Tibial artery (tissue), 4 donors: Measurements from ENCODE around the gene SCYL1.

ENCODE experiments used
- DNase-seq, 2 donors: peaks; one replicate each; pipeline ENCODE4 v3.0.0-alpha.2; 2019
- H3K27ac ChIP-seq, 2 donors: fragments of 200-600 bp; sonication (generic) in 1 of 2; 1 replicate in 1 of 2; 2 replicates in 1 of 2; pipeline ENCODE4 v1.5.1; 2018 to 2019; ENCODE audit warnings: mild to moderate bottlenecking in 1 of 2
- H3K27me3 ChIP-seq, 2 donors: fragments of 200-600 bp; sonication (generic) in 1 of 2; one replicate each; pipeline versions ENCODE4 v1.5.1 to v1.6.0; 2016 to 2019
- H3K36me3 ChIP-seq, 3 donors: fragments of 200-600 bp; sonication (generic) in 2 of 3; one replicate each; pipeline ENCODE4 v1.5.1; 2016 to 2019; ENCODE audit warnings: mild to moderate bottlenecking in 2 of 3
- H3K4me1 ChIP-seq, 4 donors: fragments of 200-600 bp; sonication (generic) in 2 of 4; 1 replicate in 3 of 4; 2 replicates in 1 of 4; pipeline ENCODE4 v1.5.1; 2016 to 2019
- H3K4me3 ChIP-seq, 2 donors: fragments of 200-600 bp; sonication (generic) in 1 of 2; 1 replicate in 1 of 2; 2 replicates in 1 of 2; pipeline ENCODE4 v1.5.1; 2018 to 2019; ENCODE audit warnings: mild to moderate bottlenecking in 2 of 2
- H3K9me3 ChIP-seq, 3 donors: fragments of 200-600 bp; sonication (generic) in 1 of 3; one replicate each; pipeline ENCODE4 v1.5.1; 2016 to 2019
- intact Hi-C: fragments of 100-400 bp; cut with DNase I; formaldehyde crosslinking; loops from one replicate; pipeline ENCODE4 v1.15.0; 2023; ENCODE audit warnings: low total_unique reads
- TF ChIP-seq, protein P1 (sequence below), 2 experiments: fragments of 200-600 bp in 1 of 2; fragments of 450-650 bp in 1 of 2; IDR thresholded peaks; one replicate each; pipeline ENCODE4 v1.5.1; 2017 to 2019; ENCODE audit warnings: antibody characterized with exemption in 2 of 2, mild to moderate bottlenecking in 1 of 2, moderate library complexity in 1 of 2

Gene SCYL1

DNA sequence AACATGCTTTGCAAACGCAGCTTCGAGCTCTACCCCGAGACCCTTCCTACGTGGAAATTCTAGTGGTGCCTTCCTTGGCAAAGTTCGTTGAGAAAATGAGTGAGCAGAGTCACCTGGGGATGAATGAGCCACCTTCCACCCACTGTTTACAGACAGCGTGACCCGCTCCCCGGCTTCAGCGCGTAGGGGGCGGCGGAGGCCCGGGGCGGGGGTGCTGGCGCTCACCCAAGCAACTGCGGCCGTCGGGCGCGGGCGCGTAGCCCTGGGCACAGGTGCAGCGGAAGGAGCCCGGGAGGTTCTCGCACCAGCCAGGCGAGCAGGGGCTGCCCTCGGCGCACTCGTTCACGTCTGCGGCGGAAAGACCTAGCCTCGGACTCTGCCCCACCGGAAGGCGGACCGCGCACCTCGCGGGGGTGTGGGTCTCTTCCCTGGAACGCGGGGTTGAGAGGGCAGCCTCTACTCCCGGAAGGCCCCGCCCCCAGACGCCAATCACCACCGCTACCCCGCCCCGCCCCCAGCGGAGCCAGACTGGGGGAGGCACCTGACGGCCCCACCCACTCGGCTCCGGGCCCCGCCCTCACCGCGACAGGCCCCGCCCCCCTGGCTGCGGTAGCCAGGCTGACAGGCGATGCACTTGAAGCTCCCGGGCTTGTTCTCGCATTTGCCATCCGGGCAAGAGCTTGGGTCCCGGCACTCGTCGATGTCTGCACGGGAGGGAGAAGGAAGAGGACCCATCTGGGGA is 21.5 kb downstream of the SCYL1 start:
- H3K27ac ChIP-seq = peak overlapping the region; percentile 32 to 48
- H3K36me3 ChIP-seq = peaks cover 0 to 84% (median 36%) of the 10 kb centered on the region in 3 donors
- DNase-seq = peak; percentile 77 to 86
- intact Hi-C loops = no loop called here
- H3K4me3 ChIP-seq = peak overlapping the region in 1 of 2 donors; percentile 26
- no peaks in the 10 kb centered on the region for H3K9me3 ChIP-seq
- peaks cover 0 to 12% (median 6%) of the 10 kb centered on the region in 4 donors for H3K4me1 ChIP-seq
- no peaks in the 10 kb centered on the region for H3K27me3 ChIP-seq
- TF ChIP-seq, protein P1, sequence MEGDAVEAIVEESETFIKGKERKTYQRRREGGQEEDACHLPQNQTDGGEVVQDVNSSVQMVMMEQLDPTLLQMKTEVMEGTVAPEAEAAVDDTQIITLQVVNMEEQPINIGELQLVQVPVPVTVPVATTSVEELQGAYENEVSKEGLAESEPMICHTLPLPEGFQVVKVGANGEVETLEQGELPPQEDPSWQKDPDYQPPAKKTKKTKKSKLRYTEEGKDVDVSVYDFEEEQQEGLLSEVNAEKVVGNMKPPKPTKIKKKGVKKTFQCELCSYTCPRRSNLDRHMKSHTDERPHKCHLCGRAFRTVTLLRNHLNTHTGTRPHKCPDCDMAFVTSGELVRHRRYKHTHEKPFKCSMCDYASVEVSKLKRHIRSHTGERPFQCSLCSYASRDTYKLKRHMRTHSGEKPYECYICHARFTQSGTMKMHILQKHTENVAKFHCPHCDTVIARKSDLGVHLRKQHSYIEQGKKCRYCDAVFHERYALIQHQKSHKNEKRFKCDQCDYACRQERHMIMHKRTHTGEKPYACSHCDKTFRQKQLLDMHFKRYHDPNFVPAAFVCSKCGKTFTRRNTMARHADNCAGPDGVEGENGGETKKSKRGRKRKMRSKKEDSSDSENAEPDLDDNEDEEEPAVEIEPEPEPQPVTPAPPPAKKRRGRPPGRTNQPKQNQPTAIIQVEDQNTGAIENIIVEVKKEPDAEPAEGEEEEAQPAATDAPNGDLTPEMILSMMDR (IDR thresholded peaks at IDR 0.05) = no peak

DNA sequence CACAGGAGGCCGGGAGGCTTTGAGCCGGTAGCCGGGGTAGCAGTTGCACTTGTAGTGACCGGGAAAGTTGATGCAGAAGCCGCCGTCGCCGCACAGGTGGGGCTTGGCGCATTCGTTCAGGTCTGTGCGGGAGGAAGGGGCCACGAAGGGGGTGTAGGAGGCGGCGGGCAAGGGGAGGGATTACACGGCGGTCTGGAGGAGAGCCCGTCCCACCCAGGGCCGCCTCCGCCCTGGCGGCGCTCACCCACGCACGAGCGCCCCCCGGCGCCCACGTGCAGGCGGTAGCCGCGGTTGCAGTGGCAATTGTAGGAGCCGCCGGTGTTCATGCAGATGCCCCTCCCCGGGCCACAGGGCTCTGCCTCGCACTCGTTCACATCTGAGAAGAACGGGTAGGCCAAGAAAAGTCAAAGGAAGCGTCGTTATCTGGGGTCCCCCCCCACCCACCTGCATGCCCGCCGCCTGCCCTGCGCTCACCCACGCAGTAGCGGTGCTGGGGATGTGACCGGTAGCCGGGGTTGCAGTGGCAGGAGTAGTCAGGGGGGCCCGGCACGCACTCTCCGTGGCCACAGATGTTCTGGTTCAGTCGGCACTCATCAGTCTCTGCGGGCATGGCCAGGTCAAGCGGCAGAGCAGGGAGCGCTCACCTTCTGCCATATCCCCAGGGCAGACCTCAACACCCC is 22.7 kb downstream of the SCYL1 start:
- peaks cover 0 to 5% (median 2%) of the 10 kb centered on the region in 4 donors for H3K4me1 ChIP-seq
- H3K36me3 ChIP-seq = peaks cover 0 to 95% (median 45%) of the 10 kb centered on the region in 3 donors
- intact Hi-C loops = no loop called here
- no peak overlapping the region for H3K4me3 ChIP-seq
- TF ChIP-seq, protein P1 (IDR thresholded peaks at IDR 0.05) = no peak
- H3K27me3 ChIP-seq = no peaks in the 10 kb centered on the region
- no peak for DNase-seq
- no peaks in the 10 kb centered on the region for H3K9me3 ChIP-seq
- H3K27ac ChIP-seq = no peak overlapping the region

DNA sequence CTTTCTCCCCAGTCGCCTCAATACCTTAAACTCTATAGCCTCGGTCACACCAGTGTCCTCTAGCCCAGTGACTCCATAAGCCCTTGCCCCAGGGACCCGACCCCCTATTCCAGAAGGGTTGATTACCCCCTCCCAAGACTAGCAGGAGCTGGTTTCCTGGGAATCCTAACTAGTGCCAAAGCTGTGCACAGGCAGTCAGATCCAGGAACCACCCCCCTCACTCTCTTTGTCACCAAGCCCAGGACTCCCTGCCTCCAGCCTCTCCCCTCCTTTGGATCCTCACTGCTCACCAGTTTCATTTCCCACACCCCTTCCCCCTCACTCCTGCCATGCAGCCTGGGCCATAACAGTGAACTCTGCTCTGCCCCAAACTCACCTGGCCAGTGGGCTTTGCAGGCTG is 23.5 kb downstream of the SCYL1 start:
- Histone ChIP-seq H3K36me3 (peaks cover 0 to 95% (median 53%) of the 10 kb centered on the region in 3 donors), H3K27me3 (no peaks in the 10 kb centered on the region), H3K4me3 (no peak overlapping the region), H3K9me3 (no peaks in the 10 kb centered on the region), H3K4me1 (peaks cover 0 to 7% (median 4%) of the 10 kb centered on the region in 4 donors), H3K27ac (no peak overlapping the region)
- intact Hi-C loops = no loop called here
- TF ChIP-seq, protein P1 (IDR thresholded peaks at IDR 0.05) = no peak
- no peak for DNase-seq

DNA sequence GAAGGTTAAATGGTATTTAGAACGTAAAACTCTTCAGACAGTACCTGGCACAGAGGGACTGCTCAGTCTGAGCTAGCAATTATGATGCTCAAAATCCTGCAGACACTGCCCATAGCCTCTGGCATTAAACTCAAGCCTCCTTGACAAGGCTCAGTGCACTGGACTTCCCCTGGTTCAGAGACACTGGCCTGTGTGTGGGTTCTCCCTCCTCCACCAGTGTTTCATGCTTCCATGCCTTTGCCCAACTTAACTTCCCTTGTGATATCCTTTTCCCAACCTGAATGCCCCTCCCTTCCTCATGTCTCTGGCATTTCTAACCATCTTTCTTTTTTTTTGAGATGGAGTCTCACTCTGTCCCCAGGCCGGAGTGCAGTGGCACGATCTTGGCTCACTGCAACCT is 24.2 kb downstream of the SCYL1 start:
- TF ChIP-seq, protein P1 (IDR thresholded peaks at IDR 0.05) = no peak
- H3K27ac ChIP-seq = no peak overlapping the region
- H3K9me3 ChIP-seq = no peaks in the 10 kb centered on the region
- peaks cover 0 to 95% (median 54%) of the 10 kb centered on the region in 3 donors for H3K36me3 ChIP-seq
- H3K4me1 ChIP-seq = peaks cover 0 to 14% (median 9%) of the 10 kb centered on the region in 4 donors
- H3K27me3 ChIP-seq = no peaks in the 10 kb centered on the region
- intact Hi-C loops = no loop called here
- H3K4me3 ChIP-seq = no peak overlapping the region
- DNase-seq = no peak

DNA sequence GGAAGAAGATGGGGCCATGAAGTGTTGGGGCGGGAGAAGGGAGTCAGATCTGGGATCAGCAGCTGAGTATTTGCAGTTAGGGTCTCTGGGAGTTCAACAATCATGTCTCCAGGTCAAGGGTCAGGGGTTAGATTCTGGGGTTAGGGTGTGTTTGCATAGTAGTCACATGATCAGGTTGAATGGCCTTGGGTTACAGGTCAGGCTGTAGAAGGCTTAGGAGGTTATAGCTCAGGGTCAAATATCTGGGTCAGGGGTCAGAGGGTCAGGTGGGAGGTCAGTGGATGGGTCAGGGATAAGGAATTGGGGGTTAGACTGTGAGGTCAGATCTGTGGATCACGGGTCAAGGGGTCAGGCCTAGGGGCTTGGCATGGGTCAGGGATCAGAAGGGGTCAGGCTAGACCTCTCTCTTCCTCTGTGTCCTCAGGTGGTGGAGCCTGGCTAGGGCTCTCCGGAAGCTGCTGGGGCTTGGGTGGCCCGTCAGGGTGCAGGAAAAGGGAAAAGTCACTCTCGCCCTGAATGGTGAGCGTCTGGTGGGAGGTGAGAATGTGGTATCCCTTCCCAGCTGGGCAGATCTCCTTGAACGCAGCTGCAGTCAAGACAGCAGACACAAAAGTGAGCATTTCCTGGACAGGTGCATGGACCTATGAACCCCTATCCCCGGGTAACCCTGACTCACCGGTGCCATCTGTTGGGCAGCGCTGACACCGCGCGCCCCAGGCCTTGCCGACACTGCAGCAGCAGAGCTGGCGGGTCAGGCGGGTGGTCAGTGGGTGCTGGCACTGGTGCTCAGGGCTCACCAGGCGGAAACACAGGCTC is 26.9 kb downstream of the SCYL1 start:
- DNase-seq = no peak

More for the DNA sequence above, 26.9 kb downstream of the SCYL1 start:
- no peak overlapping the region for H3K27ac ChIP-seq
- H3K4me3 ChIP-seq = no peak overlapping the region
- no peaks in the 10 kb centered on the region for H3K27me3 ChIP-seq
- no peaks in the 10 kb centered on the region for H3K9me3 ChIP-seq
- intact Hi-C loops = no loop called here
- peaks cover 0 to 69% (median 44%) of the 10 kb centered on the region in 3 donors for H3K36me3 ChIP-seq
- TF ChIP-seq, protein P1 (IDR thresholded peaks at IDR 0.05) = peak; percentile 23 to 41
- H3K4me1 ChIP-seq = peaks cover 0 to 36% (median 33%) of the 10 kb centered on the region in 4 donors
